Mesodermal cell (in vitro differentiated cells): ENCODE results near the gene USP24.

Experiments used
- H3K27ac ChIP-seq: 2 replicates; pipeline ENCODE4 v1.7.0; 2013; ENCODE audit warnings: mild to moderate bottlenecking, low read depth, low read length, moderate library complexity; ENCODE audit not compliant: severe bottlenecking
- H3K36me3 ChIP-seq: 2 replicates; pipeline ENCODE4 v1.7.1; 2013; ENCODE audit warnings: mild to moderate bottlenecking, low read length, moderate library complexity; ENCODE audit not compliant: control insufficient read depth, insufficient read depth
- H3K4me1 ChIP-seq: one replicate; pipeline ENCODE4 v1.7.1; 2013; ENCODE audit warnings: mild to moderate bottlenecking, low read length; ENCODE audit not compliant: insufficient read depth, control insufficient read depth, poor library complexity, severe bottlenecking
- H3K4me3 ChIP-seq: 2 replicates; pipeline ENCODE4 v1.7.0; 2013; ENCODE audit warnings: low read length, control low read depth, mild to moderate bottlenecking; ENCODE audit not compliant: insufficient read depth, poor library complexity, severe bottlenecking; ENCODE audit errors: extremely low read depth
- H3K9me3 ChIP-seq: 2 replicates; pipeline ENCODE4 v1.7.1; 2013; ENCODE audit warnings: mild to moderate bottlenecking, low read length, moderate library complexity; ENCODE audit not compliant: control insufficient read depth
- WGBS, 2 experiments: methylation state at CpG; one replicate each; pipeline ENCODE4 v1.1.5; 2013; ENCODE audit warnings: missing lambda C conversion rate in 2 of 2; ENCODE audit not compliant: insufficient coverage in 2 of 2; 5-methylcytosine and 5-hydroxymethylcytosine counted together

Gene USP24

GRCh38 chr1:55156093-55156492, 59.1 kb downstream of the USP24 start:
- Histone ChIP-seq H3K4me1 (no peaks in the 10 kb centered on the region), H3K9me3 (no peaks in the 10 kb centered on the region), H3K27ac (no peak overlapping the region), H3K36me3 (peaks cover 63% of the 10 kb centered on the region), H3K4me3 (no peak overlapping the region)

GRCh38 chr1:55155522-55155921, 59.6 kb downstream of the USP24 start:
- 100% methylated on average over 1 of the region's 6 CpGs; no CpG with 5 or more reads in 1 of the 2 experiments for WGBS, 2 experiments

GRCh38 chr1:55154616-55155015, 60.5 kb downstream of the USP24 start:
- Histone ChIP-seq H3K36me3 (peaks cover 73% of the 10 kb centered on the region), H3K4me1 (no peaks in the 10 kb centered on the region), H3K27ac (no peak overlapping the region), H3K4me3 (no peak overlapping the region), H3K9me3 (no peaks in the 10 kb centered on the region)
- 90 to 100% methylated on average over 1 to 4 of the region's 5 CpGs for WGBS, 2 experiments

More at GRCh38 chr1:55155522-55155921, 59.6 kb downstream of the USP24 start:
- no peaks in the 10 kb centered on the region for H3K9me3 ChIP-seq
- no peaks in the 10 kb centered on the region for H3K4me1 ChIP-seq
- peaks cover 67% of the 10 kb centered on the region for H3K36me3 ChIP-seq
- H3K4me3 ChIP-seq = no peak overlapping the region
- no peak overlapping the region for H3K27ac ChIP-seq

GRCh38 chr1:55153031-55153430, 62.1 kb downstream of the USP24 start:
- Histone ChIP-seq H3K36me3 (peaks cover 71% of the 10 kb centered on the region), H3K9me3 (no peaks in the 10 kb centered on the region), H3K27ac (no peak overlapping the region), H3K4me1 (no peaks in the 10 kb centered on the region), H3K4me3 (no peak overlapping the region)
- WGBS, 2 experiments = 100% methylated on average over 2 of the region's 3 CpGs; no CpG with 5 or more reads in 1 of the 2 experiments

- Histone ChIP-seq H3K36me3 (peaks cover 61% of the 10 kb centered on the region), H3K4me3 (no peak overlapping the region), H3K9me3 (no peaks in the 10 kb centered on the region), H3K27ac (no peak overlapping the region), H3K4me1 (no peaks in the 10 kb centered on the region)
- 100% methylated on average over 2 of the region's 2 CpGs; no CpG with 5 or more reads in 1 of the 2 experiments for WGBS, 2 experiments
These were observed 64.1 kb downstream of the USP24 start for GRCh38 chr1:55150880-55151588.

GRCh38 chr1:55148676-55149075, 66.5 kb downstream of the USP24 start:
- peaks cover 57% of the 10 kb centered on the region for H3K36me3 ChIP-seq

GRCh38 chr1:55147524-55147923, 67.6 kb downstream of the USP24 start:
- no peak overlapping the region for H3K4me3 ChIP-seq
- H3K9me3 ChIP-seq = no peaks in the 10 kb centered on the region
- no peak overlapping the region for H3K27ac ChIP-seq
- WGBS, 2 experiments = 82 to 95% methylated on average over 3 to 4 of the region's 8 CpGs
- peaks cover 56% of the 10 kb centered on the region for H3K36me3 ChIP-seq
- no peaks in the 10 kb centered on the region for H3K4me1 ChIP-seq

More at GRCh38 chr1:55148676-55149075, 66.5 kb downstream of the USP24 start:
- Histone ChIP-seq H3K4me3 (no peak overlapping the region), H3K27ac (no peak overlapping the region), H3K4me1 (no peaks in the 10 kb centered on the region), H3K9me3 (no peaks in the 10 kb centered on the region)

- H3K36me3 ChIP-seq = peaks cover 61% of the 10 kb centered on the region
- no peak overlapping the region for H3K27ac ChIP-seq
These were observed 68.4 kb downstream of the USP24 start for GRCh38 chr1:55146781-55147180.

GRCh38 chr1:55144886-55145285, 70.3 kb downstream of the USP24 start:
- no CpG with 5 or more reads among the region's 6 CpGs for WGBS, 2 experiments
- Histone ChIP-seq H3K27ac (no peak overlapping the region), H3K9me3 (no peaks in the 10 kb centered on the region), H3K4me1 (no peaks in the 10 kb centered on the region), H3K36me3 (peaks cover 56% of the 10 kb centered on the region), H3K4me3 (no peak overlapping the region)

More at GRCh38 chr1:55146781-55147180, 68.4 kb downstream of the USP24 start:
- Histone ChIP-seq H3K4me1 (no peaks in the 10 kb centered on the region), H3K4me3 (no peak overlapping the region), H3K9me3 (no peaks in the 10 kb centered on the region)
- 100% methylated on average over 1 of the region's 2 CpGs; no CpG with 5 or more reads in 1 of the 2 experiments for whole genome bisulfite sequencing, 2 experiments

- H3K4me3 ChIP-seq = no peak overlapping the region
- no peaks in the 10 kb centered on the region for H3K4me1 ChIP-seq
- H3K27ac ChIP-seq = no peak overlapping the region
- no peaks in the 10 kb centered on the region for H3K9me3 ChIP-seq
- 86 to 100% methylated on average over 1 to 2 of the region's 3 CpGs for WGBS, 2 experiments
- peaks cover 57% of the 10 kb centered on the region for H3K36me3 ChIP-seq
These were observed 71.5 kb downstream of the USP24 start for GRCh38 chr1:55143684-55144083.

- Histone ChIP-seq H3K4me3 (no peak overlapping the region), H3K36me3 (peaks cover 71% of the 10 kb centered on the region), H3K27ac (no peak overlapping the region), H3K9me3 (no peaks in the 10 kb centered on the region), H3K4me1 (no peaks in the 10 kb centered on the region)
- no CpG with 5 or more reads among the region's 1 CpG for WGBS, 2 experiments
These were observed 73.8 kb downstream of the USP24 start for GRCh38 chr1:55141295-55141893.
